Thymus (tissue), 11 donors: Measurements from ENCODE around the gene PCYOX1L. TPM values are rescaled to one million over a fixed set of nuclear protein-coding genes. Genes with fewer than 3 reads are reported as not detected.

ENCODE experiments used
- DNase-seq, 9 donors: peaks; one replicate each; pipeline ENCODE4 v3.0.0-alpha.2; 2013; ENCODE audit warnings: low spot score in 9 of 9, low read depth in 6 of 9, missing footprints in 1 of 9
- H3K27ac ChIP-seq, 2 donors: one replicate each; pipeline ENCODE4 v1.5.1; 2013; ENCODE audit warnings: control low read depth in 1 of 2, low read depth in 1 of 2, low read length in 1 of 2, mild to moderate bottlenecking in 1 of 2, moderate library complexity in 1 of 2
- H3K27me3 ChIP-seq, 2 donors: one replicate each; pipeline ENCODE4 v1.5.1; 2013; ENCODE audit warnings: low read length in 1 of 2; ENCODE audit not compliant: control insufficient read depth in 2 of 2, insufficient read depth in 1 of 2
- H3K36me3 ChIP-seq, 2 donors: one replicate each; pipeline ENCODE4 v1.5.1; 2013; ENCODE audit warnings: low read length in 1 of 2, mild to moderate bottlenecking in 1 of 2, moderate library complexity in 1 of 2; ENCODE audit not compliant: control insufficient read depth in 2 of 2, insufficient read depth in 2 of 2
- H3K4me1 ChIP-seq, 2 donors: one replicate each; pipeline ENCODE4 v1.5.1; 2013; ENCODE audit warnings: low read length in 2 of 2; ENCODE audit not compliant: control insufficient read depth in 2 of 2, insufficient read depth in 2 of 2
- H3K4me3 ChIP-seq, 2 donors: one replicate each; pipeline ENCODE4 v1.5.1; 2013; ENCODE audit warnings: low read length in 2 of 2, control low read depth in 1 of 2, mild to moderate bottlenecking in 1 of 2
- H3K9me3 ChIP-seq, 2 donors: one replicate each; pipeline ENCODE4 v1.5.1; 2013; ENCODE audit warnings: low read length in 1 of 2, mild to moderate bottlenecking in 1 of 2; ENCODE audit not compliant: control insufficient read depth in 2 of 2, insufficient read depth in 1 of 2
- WGBS: extraction: QIAGEN DNeasy Blood & Tissue Kit; methylation state at CpG from one replicate; pipeline ENCODE4 v1.1.7; 2013; 5-methylcytosine and 5-hydroxymethylcytosine counted together
- polyA plus RNA-seq: library from polyadenylated mRNA; stranded (reverse); fragments of 200-250 nt; gene quantifications from one replicate; pipeline ENCODE4 v1.2.3, GENCODE V29; 2013
- total RNA-seq: library from RNA; stranded (reverse); fragments of 120-200 nt; gene quantifications from one replicate; pipeline ENCODE4 v1.2.4, GENCODE V29; 2013
- donor health status: healthy.

The PCYOX1L gene
- total and polyA plus RNA-seq, 2 donors: 8.4 to 19.7 TPM

DNA sequence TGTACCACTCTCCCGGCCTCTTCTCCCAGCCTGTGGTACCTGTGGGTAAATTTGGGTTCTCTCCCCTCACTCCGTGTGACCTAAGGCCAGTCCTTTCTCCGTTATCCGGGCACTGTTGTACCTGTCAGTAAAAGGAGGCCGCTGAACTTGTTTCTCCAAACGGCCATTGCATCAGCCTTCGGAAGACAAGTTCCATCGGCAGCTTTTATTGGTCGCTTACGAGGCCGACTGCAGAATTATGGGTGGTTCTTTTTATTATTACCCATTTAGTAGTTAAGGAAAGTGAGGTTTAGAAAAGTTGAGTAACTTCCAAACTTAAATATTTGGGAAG, 12.0 kb upstream of the PCYOX1L start:
- H3K4me3 ChIP-seq: peak overlapping the region; percentile 80 to 91
- peaks cover 18 to 34% of the 10 kb centered on the region in 2 donors for H3K36me3 ChIP-seq
- H3K4me1 ChIP-seq: peaks cover 11 to 38% of the 10 kb centered on the region in 2 donors
- peak overlapping the region; percentile 6 to 74 for H3K27ac ChIP-seq
- DNase-seq: no peak
- 5% methylated on average over 11 of the region's 11 CpGs for WGBS
- H3K27me3 ChIP-seq: no peaks in the 10 kb centered on the region
- no peaks in the 10 kb centered on the region for H3K9me3 ChIP-seq

DNA sequence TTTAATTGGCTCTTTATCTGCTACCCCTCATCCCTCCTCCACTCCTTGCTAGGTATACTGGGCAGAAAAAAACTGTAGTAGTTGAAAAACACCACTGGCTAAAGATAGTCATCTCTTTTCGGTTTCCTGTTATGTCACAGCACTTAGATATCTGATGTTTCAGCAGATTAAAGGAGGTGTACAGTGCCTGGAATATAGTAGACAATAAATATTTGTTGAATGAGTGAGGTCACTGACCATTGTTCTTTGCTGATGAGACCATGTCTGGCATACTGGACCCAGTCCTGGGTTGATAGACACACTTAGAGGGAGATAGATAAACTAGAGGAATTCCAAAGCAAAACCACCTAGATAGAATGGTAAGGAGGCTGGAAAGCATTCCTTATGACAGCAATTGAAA, 9.3 kb upstream of the PCYOX1L start:
- Histone ChIP-seq H3K36me3 (peaks cover 30 to 60% of the 10 kb centered on the region in 2 donors), H3K9me3 (no peaks in the 10 kb centered on the region), H3K27me3 (no peaks in the 10 kb centered on the region), H3K4me3 (no peak overlapping the region), H3K4me1 (peaks cover 11 to 38% of the 10 kb centered on the region in 2 donors), H3K27ac (no peak overlapping the region)
- WGBS: 45% methylated on average over 1 of the region's 1 CpG
- DNase-seq: peak in 3 of 9 donors; percentile 39 to 62 (median 40)

DNA sequence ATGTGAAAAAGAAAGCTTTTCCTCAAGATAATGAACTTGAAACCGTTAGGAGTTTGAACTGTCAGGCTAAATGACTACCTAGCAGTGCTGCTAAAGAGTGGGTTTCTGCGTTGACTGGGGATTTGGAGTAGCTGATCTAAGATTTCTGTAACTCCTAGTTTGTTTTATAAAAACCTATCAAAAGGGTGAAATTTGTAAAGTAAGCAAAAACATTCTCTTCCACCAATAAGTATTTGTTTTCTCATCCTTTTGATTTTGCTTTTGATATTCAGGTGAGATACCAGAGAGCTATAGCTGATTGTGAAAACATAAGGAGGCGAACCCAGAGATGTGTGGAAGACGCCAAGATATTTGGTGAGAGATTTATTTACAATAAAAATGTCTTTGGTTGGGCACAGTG, 8.5 kb upstream of the PCYOX1L start:
- Histone ChIP-seq H3K36me3 (peaks cover 30 to 68% of the 10 kb centered on the region in 2 donors), H3K27ac (no peak overlapping the region), H3K27me3 (no peaks in the 10 kb centered on the region), H3K9me3 (no peaks in the 10 kb centered on the region), H3K4me3 (no peak overlapping the region), H3K4me1 (peaks cover 11 to 36% of the 10 kb centered on the region in 2 donors)
- WGBS: 96% methylated on average over 4 of the region's 4 CpGs
- no peak for DNase-seq

GRCh38 chr5:149352169-149352568, 5.7 kb upstream of the PCYOX1L start:
- peaks cover 2 to 18% of the 10 kb centered on the region in 2 donors for H3K4me1 ChIP-seq
- no peaks in the 10 kb centered on the region for H3K9me3 ChIP-seq
- no peak overlapping the region for H3K27ac ChIP-seq
- DNase-seq: no peak
- no peak overlapping the region for H3K4me3 ChIP-seq
- H3K36me3 ChIP-seq: peaks cover 44 to 78% of the 10 kb centered on the region in 2 donors
- H3K27me3 ChIP-seq: no peaks in the 10 kb centered on the region
- 97% methylated on average over 4 of the region's 4 CpGs for WGBS

DNA sequence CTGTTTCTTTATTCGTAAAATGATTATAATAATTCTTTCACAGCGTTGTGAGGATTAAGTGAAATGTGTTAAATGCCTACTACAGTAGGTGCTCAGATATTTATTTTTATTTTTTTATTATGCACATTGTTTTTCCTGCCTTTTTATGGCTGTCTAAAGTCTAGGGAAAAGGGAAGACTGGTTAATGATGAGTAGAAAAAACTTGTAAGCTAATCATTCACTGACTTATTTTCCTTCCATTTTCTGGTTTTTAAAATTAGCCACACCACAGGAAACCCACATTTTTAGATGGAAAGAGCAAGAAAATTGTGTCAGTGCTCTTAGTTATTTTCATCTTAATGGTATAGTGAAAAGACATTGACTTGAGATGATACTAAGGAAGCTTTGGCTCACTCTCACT, 3.9 kb upstream of the PCYOX1L start:
- H3K4me1 ChIP-seq: peaks cover 4 to 15% of the 10 kb centered on the region in 2 donors
- H3K27me3 ChIP-seq: no peaks in the 10 kb centered on the region
- peaks cover 0 to 1% of the 10 kb centered on the region in 2 donors for H3K9me3 ChIP-seq
- H3K27ac ChIP-seq: no peak overlapping the region
- no peak overlapping the region for H3K4me3 ChIP-seq
- peaks cover 41 to 64% of the 10 kb centered on the region in 2 donors for H3K36me3 ChIP-seq
- DNase-seq: no peak
- 98% methylated on average over 2 of the region's 2 CpGs for WGBS

DNA sequence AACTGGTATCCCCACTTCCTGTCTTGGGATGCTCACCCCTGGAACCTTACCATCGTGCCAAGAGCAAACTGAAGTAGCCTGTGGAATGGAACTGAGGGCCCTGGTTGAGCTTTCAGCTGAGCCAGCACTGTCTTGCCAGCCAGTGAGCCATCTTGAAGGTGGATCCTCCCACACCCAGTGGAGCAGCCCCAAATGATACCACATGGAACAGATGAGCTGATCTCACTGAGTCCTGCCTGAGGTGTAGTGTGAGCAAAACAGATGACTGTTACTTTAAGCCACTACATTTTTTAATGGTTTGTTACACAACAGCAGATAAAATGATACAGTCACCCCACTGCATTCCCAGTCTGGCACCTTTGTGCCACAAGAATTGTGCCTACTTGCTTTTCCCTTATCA, 2.2 kb upstream of the PCYOX1L start:
- WGBS: 98% methylated on average over 1 of the region's 1 CpG
- no peak for DNase-seq
- no peaks in the 10 kb centered on the region for H3K27me3 ChIP-seq
- peaks cover 4 to 21% of the 10 kb centered on the region in 2 donors for H3K4me1 ChIP-seq
- H3K4me3 ChIP-seq: no peak overlapping the region
- H3K9me3 ChIP-seq: peaks cover 0 to 1% of the 10 kb centered on the region in 2 donors
- peaks cover 27 to 47% of the 10 kb centered on the region in 2 donors for H3K36me3 ChIP-seq
- no peak overlapping the region for H3K27ac ChIP-seq

DNA sequence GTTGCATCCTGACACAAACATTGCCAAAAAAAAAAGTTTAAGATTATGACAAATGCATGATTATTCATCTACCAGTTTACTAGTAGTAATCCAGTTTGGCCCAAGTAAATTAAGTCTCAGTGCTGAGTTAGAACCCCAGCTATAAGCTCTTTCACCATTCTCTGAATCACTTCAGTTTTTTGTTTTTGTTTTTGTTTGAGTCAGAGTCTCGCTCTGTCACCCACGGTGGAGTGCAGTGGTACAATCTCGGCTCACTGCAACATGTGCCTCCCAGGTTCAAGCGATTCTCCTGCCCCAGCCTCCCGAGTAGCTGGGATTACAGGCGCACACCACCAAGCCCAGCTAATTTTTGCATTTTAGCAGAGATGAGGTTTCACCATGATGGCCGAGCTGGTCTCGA, 1.5 kb upstream of the PCYOX1L start:
- Histone ChIP-seq H3K4me1 (peaks cover 4 to 23% of the 10 kb centered on the region in 2 donors), H3K4me3 (no peak overlapping the region), H3K27me3 (no peaks in the 10 kb centered on the region), H3K9me3 (peaks cover 0 to 1% of the 10 kb centered on the region in 2 donors), H3K27ac (no peak overlapping the region), H3K36me3 (peaks cover 21 to 40% of the 10 kb centered on the region in 2 donors)
- WGBS: 98% methylated on average over 8 of the region's 8 CpGs
- DNase-seq: no peak

- peaks cover 0 to 1% of the 10 kb centered on the region in 2 donors for H3K9me3 ChIP-seq
- DNase-seq: peak in 2 of 9 donors; percentile 30 to 47
- H3K27ac ChIP-seq: peak overlapping the region; percentile 10 to 70
- H3K4me1 ChIP-seq: peaks cover 4 to 23% of the 10 kb centered on the region in 2 donors
- H3K4me3 ChIP-seq: peak overlapping the region; percentile 75 to 79
- H3K36me3 ChIP-seq: peaks cover 14 to 21% of the 10 kb centered on the region in 2 donors
- no peaks in the 10 kb centered on the region for H3K27me3 ChIP-seq
- 2% methylated on average over 18 of the region's 18 CpGs for WGBS
These were observed 427 bp downstream of the PCYOX1L start for GRCh38 chr5:149358294-149358651.

GRCh38 chr5:149358868-149359495, 1.1 kb downstream of the PCYOX1L start:
- H3K36me3 ChIP-seq: peaks cover 14 to 15% of the 10 kb centered on the region in 2 donors
- no peak overlapping the region for H3K4me3 ChIP-seq
- peaks cover 4 to 23% of the 10 kb centered on the region in 2 donors for H3K4me1 ChIP-seq
- H3K27ac ChIP-seq: no peak overlapping the region
- 95% methylated on average over 8 of the region's 8 CpGs for WGBS
- DNase-seq: no peak
- H3K27me3 ChIP-seq: no peaks in the 10 kb centered on the region
- peaks cover 0 to 1% of the 10 kb centered on the region in 2 donors for H3K9me3 ChIP-seq
